ENCODE results near the gene ALOX15.

Gene ALOX15

DNA sequence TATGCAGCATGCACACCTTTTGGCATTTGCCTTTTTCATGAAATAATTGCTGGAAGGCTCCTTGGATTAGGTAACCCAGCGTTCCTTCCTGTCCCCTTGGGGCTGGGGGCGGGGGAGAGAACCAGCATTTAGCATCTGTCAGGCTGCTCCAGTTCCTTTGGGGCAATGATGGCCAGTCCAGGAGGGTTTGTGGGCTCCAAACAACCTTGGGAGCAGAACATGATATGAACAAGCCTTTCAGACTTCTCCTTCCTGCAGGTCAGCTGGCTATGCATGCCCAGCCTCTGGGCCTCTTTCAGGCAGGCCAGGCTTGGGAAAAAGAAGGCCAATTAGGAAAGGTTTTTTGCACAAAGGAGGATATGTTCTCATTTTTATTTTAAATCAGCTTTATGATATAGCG lies 58.3 kb downstream of the ALOX15 start:
- H3K27ac ChIP-seq: no peak overlapping the region
- no peak overlapping the region for H3K4me3 ChIP-seq

DNA sequence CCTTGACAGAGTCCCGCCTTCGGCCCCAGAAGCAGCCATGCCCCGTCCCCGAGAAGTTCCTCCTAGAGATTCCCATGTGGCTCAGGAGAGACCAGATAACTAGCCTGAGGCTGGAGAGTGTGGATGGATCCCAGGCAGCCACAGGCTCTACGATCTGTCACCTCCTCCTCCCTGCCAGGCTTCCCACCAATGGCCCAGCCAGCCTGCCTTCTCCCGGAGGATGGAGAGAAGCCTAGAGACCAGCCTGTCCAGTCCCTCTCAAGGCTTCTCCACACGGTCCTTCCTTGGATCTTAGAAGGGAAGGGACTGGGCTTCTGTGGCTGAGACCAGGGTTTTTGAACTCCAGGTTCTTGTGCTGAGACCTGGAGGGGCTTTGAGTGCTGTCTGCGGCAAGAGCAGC lies 58.8 kb downstream of the ALOX15 start:
- no peak overlapping the region for H3K27ac ChIP-seq
- H3K4me3 ChIP-seq: no peak overlapping the region

- Histone ChIP-seq H3K4me3 (no peak overlapping the region), H3K27ac (no peak overlapping the region)
These were observed 59.4 kb downstream of the ALOX15 start for GRCh38 chr17:4582101-4582501.
